NCI-H1105 treated with DMSO at 0.1 percent for 48 hours (cell line): ENCODE data around the gene PCDHAC1.

Source experiments
- DNase-seq: peaks from one replicate; lab custom pipeline; 2025; lab: John Stamatoyannopoulos, UW

The PCDHAC1 gene

DNA sequence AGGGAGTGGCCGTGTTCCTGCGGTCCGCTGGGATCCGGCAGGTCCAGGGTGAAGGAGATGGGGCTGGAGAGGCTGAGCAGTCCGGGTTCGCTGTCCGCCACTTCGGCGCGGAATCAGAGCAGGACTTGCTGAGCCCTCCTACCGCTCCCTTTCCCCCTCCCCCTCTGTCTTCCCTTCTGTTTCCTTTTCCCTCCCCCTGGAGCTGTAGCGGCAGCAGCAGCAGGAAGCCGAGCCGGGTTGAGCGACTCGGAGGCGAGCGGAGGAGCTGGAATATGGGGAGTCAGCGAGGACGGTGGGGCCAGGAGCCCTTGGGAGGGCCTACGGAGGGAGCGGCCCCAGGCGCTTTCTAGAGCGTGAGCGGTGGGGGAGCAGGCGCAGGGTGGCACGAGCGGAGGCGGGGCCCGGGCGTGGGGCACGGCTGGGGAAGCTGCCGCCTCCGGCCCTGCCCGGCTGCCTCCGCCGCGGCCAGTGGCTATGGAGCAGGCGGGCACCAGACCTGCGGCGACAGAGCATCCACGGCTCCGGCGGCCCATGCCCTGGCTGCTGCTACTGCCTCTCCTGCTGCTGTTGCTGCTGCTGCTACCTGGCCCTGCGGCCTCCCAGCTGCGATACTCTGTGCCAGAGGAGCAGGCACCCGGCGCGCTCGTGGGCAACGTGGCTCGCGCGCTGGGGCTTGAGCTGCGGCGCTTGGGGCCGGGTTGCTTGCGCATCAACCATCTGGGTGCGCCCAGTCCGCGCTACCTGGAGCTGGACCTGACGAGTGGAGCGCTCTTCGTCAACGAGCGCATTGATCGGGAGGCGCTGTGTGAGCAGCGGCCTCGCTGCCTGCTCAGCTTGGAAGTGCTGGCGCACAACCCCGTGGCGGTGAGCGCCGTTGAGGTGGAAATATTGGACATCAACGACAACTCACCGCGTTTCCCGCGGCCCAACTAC, 40.5 kb downstream of the PCDHAC1 start, which contains the start of gene PCDHAC2:
TSS of gene PCDHAC2 (plus strand) at position 184 of the 933 bp plus-strand sequence. CDS start at position 475, 291 bp downstream.
- DNase-seq = peak; percentile 40

DNA sequence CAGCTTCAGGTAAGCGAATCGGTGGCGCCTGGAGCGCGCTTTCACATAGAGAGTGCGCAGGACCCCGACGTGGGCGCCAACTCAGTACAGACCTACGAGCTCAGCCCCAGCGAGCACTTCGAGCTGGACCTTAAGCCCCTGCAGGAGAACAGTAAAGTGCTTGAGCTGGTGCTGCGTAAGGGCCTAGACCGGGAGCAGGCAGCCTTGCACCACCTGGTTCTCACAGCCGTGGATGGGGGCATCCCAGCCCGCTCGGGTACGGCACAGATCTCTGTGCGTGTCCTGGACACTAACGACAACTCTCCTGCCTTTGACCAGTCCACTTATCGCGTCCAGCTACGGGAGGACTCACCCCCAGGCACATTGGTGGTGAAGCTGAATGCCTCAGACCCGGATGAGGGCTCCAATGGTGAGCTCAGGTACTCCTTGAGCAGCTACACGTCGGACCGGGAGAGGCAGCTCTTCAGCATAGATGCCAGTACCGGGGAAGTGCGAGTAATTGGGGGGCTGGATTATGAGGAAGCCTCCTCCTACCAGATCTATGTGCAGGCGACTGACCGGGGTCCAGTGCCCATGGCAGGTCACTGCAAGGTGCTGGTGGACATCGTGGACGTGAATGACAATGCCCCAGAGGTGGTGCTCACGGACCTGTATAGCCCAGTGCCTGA, 41.3 kb downstream of the PCDHAC1 start:
- no peak for DNase-seq

DNA sequence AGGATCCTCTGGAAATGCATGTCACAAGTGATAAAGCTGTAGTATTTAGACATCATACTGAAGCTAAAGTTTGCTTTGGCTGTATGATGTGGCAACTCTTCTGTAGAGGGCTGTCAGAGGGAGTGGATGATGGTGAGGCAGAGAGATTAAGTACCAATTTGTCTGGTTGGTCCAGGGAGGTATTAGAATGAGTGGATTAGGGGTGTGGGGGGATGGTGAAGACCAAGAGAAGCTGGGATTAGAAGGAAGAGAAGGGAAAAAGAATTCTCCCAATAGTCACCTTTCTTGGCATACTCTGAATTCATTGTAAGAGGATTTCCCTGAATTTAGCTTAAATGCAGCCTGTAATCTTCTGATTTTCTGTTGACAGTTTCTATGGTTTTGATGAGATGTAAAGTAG, 43.8 kb downstream of the PCDHAC1 start:
- DNase-seq = no peak

DNA sequence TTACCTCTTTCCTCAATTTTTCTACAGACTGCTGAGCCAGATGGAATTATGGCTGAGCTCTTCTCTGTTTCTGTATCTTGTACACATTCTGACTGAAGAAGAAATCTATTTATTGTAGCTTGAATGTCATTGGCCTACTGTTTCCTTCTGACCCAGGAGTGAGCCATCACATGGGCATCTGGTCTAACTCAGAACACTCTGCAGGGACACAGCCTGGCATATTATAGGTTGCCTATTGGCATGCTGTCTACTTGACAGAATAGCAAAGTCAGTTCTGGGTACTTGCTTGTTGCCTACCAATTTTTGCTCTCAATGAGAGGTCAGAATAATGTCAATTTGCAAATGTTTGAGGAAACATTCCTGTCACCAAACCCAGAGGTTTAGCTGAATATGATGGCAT, 47.5 kb downstream of the PCDHAC1 start:
- DNase-seq = no peak

DNA sequence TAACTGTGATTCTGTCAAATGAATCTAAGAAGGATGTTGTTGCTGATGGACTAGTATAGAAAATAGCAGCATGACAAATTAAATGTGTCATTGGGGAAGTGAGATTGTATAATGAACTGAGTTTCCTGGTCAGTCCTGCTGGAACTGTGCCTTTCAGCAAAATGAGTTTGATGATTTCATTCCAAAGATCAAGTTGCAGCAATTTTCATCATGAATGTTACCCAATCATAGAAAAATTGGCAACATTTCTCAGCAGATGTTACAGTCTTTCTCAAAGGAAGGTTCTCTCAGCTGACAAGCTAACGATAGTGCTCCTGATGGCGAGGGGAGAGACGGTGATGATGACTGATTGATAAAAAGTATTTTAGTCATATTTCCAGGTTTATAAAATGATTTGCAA, 50.9 kb downstream of the PCDHAC1 start:
- DNase-seq = no peak

DNA sequence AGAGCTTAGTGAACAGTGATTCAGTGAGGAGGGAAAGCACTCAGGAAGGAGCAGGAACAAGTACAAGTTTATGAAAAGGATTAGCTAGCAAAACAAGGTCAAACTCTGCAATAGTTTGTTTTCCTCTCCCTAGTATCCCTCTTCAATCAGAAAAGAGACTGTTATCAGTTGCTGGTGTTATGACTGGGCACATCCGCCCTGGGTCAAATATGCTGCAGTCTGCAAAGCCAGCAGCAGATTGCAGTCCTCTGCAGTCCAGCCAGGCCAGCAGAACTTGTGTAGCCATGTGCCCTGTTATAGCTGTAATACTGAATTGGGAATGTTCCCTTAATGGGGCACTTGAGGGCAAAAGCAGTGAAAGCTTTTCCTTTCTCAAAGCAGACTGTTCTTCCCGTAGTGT, 52.2 kb downstream of the PCDHAC1 start:
- DNase-seq = no peak

GRCh38 chr5:140978983-140979382, 52.9 kb downstream of the PCDHAC1 start:
- no peak for DNase-seq
